HEK293 (cell line): ENCODE results near the gene CCNDBP1.

Experiments
- CTCF ChIA-PET: fragments of 350-600 bp; formaldehyde crosslinking; extraction: SDS; loops from one replicate; lab custom pipeline; 2021; ENCODE audit warnings: antibody characterized with exemption; lab: Yijun Ruan, JAX
- POLR2A ChIA-PET: fragments of 300-600 bp; formaldehyde crosslinking; extraction: SDS; loops from one replicate; lab custom pipeline; 2020; ENCODE audit warnings: antibody characterized with exemption, inconsistent platforms; lab: Yijun Ruan, JAX
- H3K27ac ChIP-seq: fragments of 200-500 bp; sonication (Bioruptor generic); 2 replicates; pipeline ENCODE4 v1.5.1; 2014; ENCODE audit warnings: low read depth, low read length, control low read depth, inconsistent platforms; ENCODE audit errors: extremely low read depth
- H3K36me3 ChIP-seq, 2 experiments: fragments of 200-500 bp in 1 of 2; sonication (Bioruptor generic) in 1 of 2; 1 replicate in 1 of 2; 2 replicates in 1 of 2; pipeline ENCODE4 v1.5.1; 2014 to 2017; ENCODE audit warnings: inconsistent platforms in 2 of 2, low read length in 2 of 2; ENCODE audit not compliant: control insufficient read depth in 2 of 2, insufficient read depth in 1 of 2
- H3K4me1 ChIP-seq: fragments of 200-500 bp; sonication (Bioruptor generic); 2 replicates; pipeline ENCODE4 v1.5.1; 2014; ENCODE audit warnings: mild to moderate bottlenecking, low read length, inconsistent platforms; ENCODE audit not compliant: control insufficient read depth, insufficient read depth
- H3K4me3 ChIP-seq: 2 replicates; pipeline ENCODE4 v1.5.1; 2011; ENCODE audit warnings: low read depth, mild to moderate bottlenecking, control low read depth, low read length, moderate library complexity
- H3K9me3 ChIP-seq: fragments of 200-500 bp; sonication (Bioruptor generic); 2 replicates; pipeline ENCODE4 v1.5.1; 2014; ENCODE audit warnings: low read depth, low read length, inconsistent platforms; ENCODE audit not compliant: control insufficient read depth, insufficient read depth
- GFI1B ChIP-seq: fragments of 450-650 bp; formaldehyde crosslinking; IDR thresholded peaks from 2 replicates; pipeline ENCODE4 v1.5.1; 2016; ENCODE audit warnings: missing biosample characterization, missing genetic modification characterization
- GLIS2 ChIP-seq: fragments of 450-650 bp; formaldehyde crosslinking; IDR thresholded peaks from 2 replicates; pipeline ENCODE4 v1.5.1; 2016; ENCODE audit warnings: missing biosample characterization, missing genetic modification characterization
- KLF10 ChIP-seq: fragments of 450-650 bp; IDR thresholded peaks from 2 replicates; pipeline ENCODE4 v1.5.1; 2018; ENCODE audit warnings: missing biosample characterization, mild to moderate bottlenecking, missing genetic modification characterization
- KLF7 ChIP-seq: fragments of 450-650 bp; formaldehyde crosslinking; IDR thresholded peaks from 2 replicates; pipeline ENCODE4 v1.5.1; 2016; ENCODE audit warnings: missing biosample characterization, missing genetic modification characterization, borderline replicate concordance
- RBAK ChIP-seq: fragments of 450-650 bp; formaldehyde crosslinking; IDR thresholded peaks from 2 replicates; pipeline ENCODE4 v1.5.1; 2016; ENCODE audit warnings: missing biosample characterization, missing genetic modification characterization
- REPIN1 ChIP-seq: fragments of 450-650 bp; formaldehyde crosslinking; IDR thresholded peaks from 2 replicates; pipeline ENCODE4 v1.5.1; 2017; ENCODE audit warnings: missing biosample characterization, missing genetic modification characterization, low read depth
- SCRT2 ChIP-seq: fragments of 450-650 bp; formaldehyde crosslinking; IDR thresholded peaks from 2 replicates; pipeline ENCODE4 v1.5.1; 2016; ENCODE audit warnings: missing biosample characterization, missing genetic modification characterization
- TRIM28 ChIP-seq: IDR thresholded peaks from 2 replicates; pipeline ENCODE4 v1.6.1; 2011; ENCODE audit warnings: low read length, control low read depth, borderline replicate concordance
- ZBTB11 ChIP-seq: fragments of 450-650 bp; formaldehyde crosslinking; conservative IDR thresholded peaks from 2 replicates; pipeline ENCODE4 v1.5.1; 2016; ENCODE audit warnings: low read depth, missing biosample characterization, missing genetic modification characterization
- ZFP37 ChIP-seq: fragments of 450-650 bp; formaldehyde crosslinking; IDR thresholded peaks from 2 replicates; pipeline ENCODE4 v1.5.1; 2016; ENCODE audit warnings: missing biosample characterization, missing genetic modification characterization
- ZNF140 ChIP-seq: fragments of 450-650 bp; formaldehyde crosslinking; IDR thresholded peaks from 2 replicates; pipeline ENCODE4 v1.5.1; 2016; ENCODE audit warnings: missing biosample characterization, missing genetic modification characterization
- ZNF155 ChIP-seq: fragments of 450-650 bp; formaldehyde crosslinking; IDR thresholded peaks from 2 replicates; pipeline ENCODE4 v1.5.1; 2016; ENCODE audit warnings: missing biosample characterization, missing genetic modification characterization
- ZNF221 ChIP-seq: fragments of 450-650 bp; formaldehyde crosslinking; IDR thresholded peaks from 2 replicates; pipeline ENCODE4 v1.5.1; 2017; ENCODE audit warnings: missing biosample characterization, missing genetic modification characterization, borderline replicate concordance
- ZNF341 ChIP-seq: fragments of 450-650 bp; formaldehyde crosslinking; IDR thresholded peaks from 2 replicates; pipeline ENCODE4; 2016; ENCODE audit warnings: low read depth, missing biosample characterization, missing genetic modification characterization
- ZNF48 ChIP-seq: fragments of 450-650 bp; formaldehyde crosslinking; IDR thresholded peaks from 2 replicates; pipeline ENCODE4 v1.5.1; 2016; ENCODE audit warnings: missing biosample characterization, missing genetic modification characterization
- ZNF560 ChIP-seq: fragments of 450-650 bp; formaldehyde crosslinking; IDR thresholded peaks from 2 replicates; pipeline ENCODE4 v1.5.1; 2017; ENCODE audit warnings: missing biosample characterization, missing genetic modification characterization, borderline replicate concordance
- ZNF654 ChIP-seq: fragments of 450-650 bp; formaldehyde crosslinking; IDR thresholded peaks from 2 replicates; pipeline ENCODE4 v1.5.1; 2016; ENCODE audit warnings: low read depth, missing biosample characterization, missing genetic modification characterization
- ZNF792 ChIP-seq: fragments of 450-650 bp; formaldehyde crosslinking; IDR thresholded peaks from 2 replicates; pipeline ENCODE4 v1.5.1; 2016; ENCODE audit warnings: missing biosample characterization, missing genetic modification characterization
- TF ChIP-seq, protein P1 (sequence below): fragments of 450-650 bp; formaldehyde crosslinking; IDR thresholded peaks from 2 replicates; pipeline ENCODE4 v1.5.0; 2017; ENCODE audit warnings: missing biosample characterization, missing genetic modification characterization, borderline replicate concordance
- TF ChIP-seq, protein P2 (sequence below): fragments of 450-650 bp; formaldehyde crosslinking; IDR thresholded peaks from 2 replicates; pipeline ENCODE4 v1.5.1; 2016; ENCODE audit warnings: missing biosample characterization, missing genetic modification characterization, borderline replicate concordance
- TF ChIP-seq, protein P3 (sequence below): fragments of 450-650 bp; formaldehyde crosslinking; IDR thresholded peaks from 2 replicates; pipeline ENCODE4 v1.5.1; 2017; ENCODE audit warnings: missing biosample characterization, missing genetic modification characterization

The CCNDBP1 gene

GRCh38 chr15:43186003-43186353 is 775 bp downstream of the CCNDBP1 start (continued):
- TF ChIP-seq, protein P1, sequence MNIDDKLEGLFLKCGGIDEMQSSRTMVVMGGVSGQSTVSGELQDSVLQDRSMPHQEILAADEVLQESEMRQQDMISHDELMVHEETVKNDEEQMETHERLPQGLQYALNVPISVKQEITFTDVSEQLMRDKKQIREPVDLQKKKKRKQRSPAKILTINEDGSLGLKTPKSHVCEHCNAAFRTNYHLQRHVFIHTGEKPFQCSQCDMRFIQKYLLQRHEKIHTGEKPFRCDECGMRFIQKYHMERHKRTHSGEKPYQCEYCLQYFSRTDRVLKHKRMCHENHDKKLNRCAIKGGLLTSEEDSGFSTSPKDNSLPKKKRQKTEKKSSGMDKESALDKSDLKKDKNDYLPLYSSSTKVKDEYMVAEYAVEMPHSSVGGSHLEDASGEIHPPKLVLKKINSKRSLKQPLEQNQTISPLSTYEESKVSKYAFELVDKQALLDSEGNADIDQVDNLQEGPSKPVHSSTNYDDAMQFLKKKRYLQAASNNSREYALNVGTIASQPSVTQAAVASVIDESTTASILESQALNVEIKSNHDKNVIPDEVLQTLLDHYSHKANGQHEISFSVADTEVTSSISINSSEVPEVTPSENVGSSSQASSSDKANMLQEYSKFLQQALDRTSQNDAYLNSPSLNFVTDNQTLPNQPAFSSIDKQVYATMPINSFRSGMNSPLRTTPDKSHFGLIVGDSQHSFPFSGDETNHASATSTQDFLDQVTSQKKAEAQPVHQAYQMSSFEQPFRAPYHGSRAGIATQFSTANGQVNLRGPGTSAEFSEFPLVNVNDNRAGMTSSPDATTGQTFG (tag by site-specific recombination) = no peak
- TF ChIP-seq ZFP37 (tag by site-specific recombination) = no peak
- TF ChIP-seq RBAK (tag by site-specific recombination) = no peak
- TF ChIP-seq GFI1B (tag by site-specific recombination) = no peak
- TF ChIP-seq ZNF48 (tag by site-specific recombination) = no peak
- TF ChIP-seq, protein P2, sequence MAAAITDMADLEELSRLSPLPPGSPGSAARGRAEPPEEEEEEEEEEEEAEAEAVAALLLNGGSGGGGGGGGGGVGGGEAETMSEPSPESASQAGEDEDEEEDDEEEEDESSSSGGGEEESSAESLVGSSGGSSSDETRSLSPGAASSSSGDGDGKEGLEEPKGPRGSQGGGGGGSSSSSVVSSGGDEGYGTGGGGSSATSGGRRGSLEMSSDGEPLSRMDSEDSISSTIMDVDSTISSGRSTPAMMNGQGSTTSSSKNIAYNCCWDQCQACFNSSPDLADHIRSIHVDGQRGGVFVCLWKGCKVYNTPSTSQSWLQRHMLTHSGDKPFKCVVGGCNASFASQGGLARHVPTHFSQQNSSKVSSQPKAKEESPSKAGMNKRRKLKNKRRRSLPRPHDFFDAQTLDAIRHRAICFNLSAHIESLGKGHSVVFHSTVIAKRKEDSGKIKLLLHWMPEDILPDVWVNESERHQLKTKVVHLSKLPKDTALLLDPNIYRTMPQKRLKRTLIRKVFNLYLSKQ (tag by site-specific recombination) = no peak
- no peak for TF ChIP-seq ZNF792 (tag by site-specific recombination)
- TF ChIP-seq ZNF560 = no peak
- TF ChIP-seq KLF7 (tag by site-specific recombination) = no peak
- TF ChIP-seq ZNF221 = no peak
- TF ChIP-seq ZNF155 (tag by site-specific recombination) = no peak
- TF ChIP-seq KLF10 = no peak
- TF ChIP-seq SCRT2 (tag by site-specific recombination) = 0 out of 2 replicates have a peak, but pooled peaks have one; percentile 52
- no peak for TF ChIP-seq ZBTB11 (tag by site-specific recombination)
- TF ChIP-seq GLIS2 (tag by site-specific recombination) = peak; percentile 38
- no peak for TF ChIP-seq REPIN1

GRCh38 chr15:43187544-43188155 is 2.4 kb downstream of the CCNDBP1 start:
- CTCF ChIA-PET = interaction anchor here (0.6 to 1.4 kb wide), 2 partner anchors 27 to 36 kb away, joined by 4 to 7 read pairs; no protein-coding TSS in a partner anchor

GRCh38 chr15:43189296-43189695 is 4.1 kb downstream of the CCNDBP1 start:
- POLR2A ChIA-PET = no interaction called here
- no peak overlapping the region for H3K27ac ChIP-seq
- H3K9me3 ChIP-seq = no peaks in the 10 kb centered on the region
- no peak overlapping the region for H3K4me3 ChIP-seq
- H3K4me1 ChIP-seq = peaks cover 3% of the 10 kb centered on the region; the same call in 1 of the 2 replicates
- TF ChIP-seq ZNF341 (no peak), TRIM28 (no peak)
- TF ChIP-seq, protein P3, sequence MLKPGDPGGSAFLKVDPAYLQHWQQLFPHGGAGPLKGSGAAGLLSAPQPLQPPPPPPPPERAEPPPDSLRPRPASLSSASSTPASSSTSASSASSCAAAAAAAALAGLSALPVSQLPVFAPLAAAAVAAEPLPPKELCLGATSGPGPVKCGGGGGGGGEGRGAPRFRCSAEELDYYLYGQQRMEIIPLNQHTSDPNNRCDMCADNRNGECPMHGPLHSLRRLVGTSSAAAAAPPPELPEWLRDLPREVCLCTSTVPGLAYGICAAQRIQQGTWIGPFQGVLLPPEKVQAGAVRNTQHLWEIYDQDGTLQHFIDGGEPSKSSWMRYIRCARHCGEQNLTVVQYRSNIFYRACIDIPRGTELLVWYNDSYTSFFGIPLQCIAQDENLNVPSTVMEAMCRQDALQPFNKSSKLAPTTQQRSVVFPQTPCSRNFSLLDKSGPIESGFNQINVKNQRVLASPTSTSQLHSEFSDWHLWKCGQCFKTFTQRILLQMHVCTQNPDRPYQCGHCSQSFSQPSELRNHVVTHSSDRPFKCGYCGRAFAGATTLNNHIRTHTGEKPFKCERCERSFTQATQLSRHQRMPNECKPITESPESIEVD (tag by site-specific recombination) = no peak
- CTCF ChIA-PET = no interaction called here
- peaks cover 26 to 60% of the 10 kb centered on the region in 2 experiments for H3K36me3 ChIP-seq

More at GRCh38 chr15:43187544-43188155, 2.4 kb downstream of the CCNDBP1 start:
- Histone ChIP-seq H3K36me3 (peaks cover 13 to 59% of the 10 kb centered on the region in 2 experiments), H3K9me3 (no peaks in the 10 kb centered on the region), H3K4me1 (peaks cover 3% of the 10 kb centered on the region; the same call in 1 of the 2 replicates), H3K4me3 (no peak overlapping the region), H3K27ac (no peak overlapping the region)
- TF ChIP-seq ZNF654 (tag by site-specific recombination) (peak; percentile 29), ZNF140 (tag by site-specific recombination) (no peak)
- POLR2A ChIA-PET = no interaction called here
